Urinary bladder (tissue), 4 donors: ENCODE data around the gene CEP290. TPM values are rescaled to one million over a fixed set of nuclear protein-coding genes. Genes with fewer than 3 reads are reported as not detected.
"Not testable (repeated sequence)": the region's sequence is repeated elsewhere in the genome, so short reads cannot be mapped to it uniquely, and the experiment has no call there.

Experiments
- DNase-seq: peaks from one replicate; pipeline ENCODE4 v3.0.0-alpha.2; 2015; ENCODE audit errors: extremely low spot score
- H3K27ac ChIP-seq: one replicate; pipeline ENCODE4 v1.5.1; 2013; ENCODE audit warnings: low read depth, mild to moderate bottlenecking, moderate library complexity
- H3K36me3 ChIP-seq: one replicate; pipeline ENCODE4 v1.6.1; 2013; ENCODE audit warnings: mild to moderate bottlenecking, moderate library complexity; ENCODE audit not compliant: insufficient read depth
- H3K4me1 ChIP-seq: one replicate; pipeline ENCODE4 v1.6.1; 2013; ENCODE audit warnings: mild to moderate bottlenecking, moderate library complexity; ENCODE audit not compliant: insufficient read depth
- H3K4me3 ChIP-seq: one replicate; pipeline ENCODE4 v1.5.1; 2013; ENCODE audit warnings: low read depth, low read length
- WGBS: extraction: QIAGEN DNeasy Blood & Tissue Kit; methylation state at CpG from one replicate; pipeline ENCODE4 v1.1.7; 2013; 5-methylcytosine and 5-hydroxymethylcytosine counted together
- polyA plus RNA-seq: library from polyadenylated mRNA; stranded (reverse); fragments of 200-250 nt; gene quantifications from one replicate; pipeline ENCODE4 v1.2.3, GENCODE V29; 2013
- total RNA-seq: library from RNA; depleted of rRNA; stranded (reverse); fragments of >200 nt; gene quantifications from one replicate; pipeline ENCODE4 v1.2.3, GENCODE V29; 2014
- donor health status: healthy with polysubstance abuse.
- donor health status: healthy.

The CEP290 gene
- total and polyA plus RNA-seq, 2 donors = 6.7 to 69.6 TPM

DNA sequence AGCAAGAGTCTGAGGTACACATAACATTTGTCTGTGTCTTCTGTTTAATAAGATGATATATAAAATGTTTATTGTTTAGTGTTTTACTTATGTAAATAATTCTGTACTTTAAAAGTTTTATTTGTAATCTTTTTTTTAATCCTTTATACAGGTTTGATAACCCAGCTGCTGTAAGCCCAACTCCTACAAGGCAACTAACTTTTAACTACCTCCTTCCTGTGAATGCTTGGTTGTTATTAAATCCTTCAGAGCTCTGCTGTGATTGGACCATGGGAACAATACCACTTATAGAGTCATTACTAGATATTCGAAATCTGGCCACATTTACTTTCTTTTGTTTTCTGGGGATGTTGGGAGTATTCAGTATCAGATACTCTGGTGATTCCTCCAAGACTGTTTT, 24.3 kb upstream of the CEP290 start:
- no peak for DNase-seq
- H3K36me3 ChIP-seq = peaks cover 2% of the 10 kb centered on the region
- H3K27ac ChIP-seq = no peak overlapping the region
- 87% methylated on average over 1 of the region's 1 CpG for WGBS
- H3K4me1 ChIP-seq = no peaks in the 10 kb centered on the region
- H3K4me3 ChIP-seq = no peak overlapping the region

DNA sequence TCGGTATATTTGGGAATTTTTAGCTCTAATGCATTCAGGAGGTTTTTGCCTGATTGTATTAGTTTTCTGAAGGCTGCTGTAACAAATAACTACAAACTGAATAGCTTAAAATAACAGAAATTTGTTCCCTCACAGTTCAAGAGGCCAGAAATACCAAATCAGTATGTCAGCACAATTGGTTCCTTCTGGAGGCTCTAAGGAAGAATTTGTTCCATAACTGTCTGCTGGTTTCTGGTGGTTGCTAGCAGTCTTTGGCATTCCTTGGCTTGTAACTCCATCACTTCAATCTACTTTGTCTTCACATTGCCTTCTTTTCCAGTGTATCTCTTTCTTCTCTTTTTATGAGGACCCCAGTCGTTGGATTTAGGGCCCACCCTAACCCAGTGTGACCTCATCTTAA, 21.5 kb upstream of the CEP290 start:
- DNase-seq = no peak
- Histone ChIP-seq H3K4me3 (no peak overlapping the region), H3K36me3 (peaks cover 2% of the 10 kb centered on the region), H3K27ac (no peak overlapping the region), H3K4me1 (no peaks in the 10 kb centered on the region)
- 95% methylated on average over 2 of the region's 2 CpGs for WGBS

DNA sequence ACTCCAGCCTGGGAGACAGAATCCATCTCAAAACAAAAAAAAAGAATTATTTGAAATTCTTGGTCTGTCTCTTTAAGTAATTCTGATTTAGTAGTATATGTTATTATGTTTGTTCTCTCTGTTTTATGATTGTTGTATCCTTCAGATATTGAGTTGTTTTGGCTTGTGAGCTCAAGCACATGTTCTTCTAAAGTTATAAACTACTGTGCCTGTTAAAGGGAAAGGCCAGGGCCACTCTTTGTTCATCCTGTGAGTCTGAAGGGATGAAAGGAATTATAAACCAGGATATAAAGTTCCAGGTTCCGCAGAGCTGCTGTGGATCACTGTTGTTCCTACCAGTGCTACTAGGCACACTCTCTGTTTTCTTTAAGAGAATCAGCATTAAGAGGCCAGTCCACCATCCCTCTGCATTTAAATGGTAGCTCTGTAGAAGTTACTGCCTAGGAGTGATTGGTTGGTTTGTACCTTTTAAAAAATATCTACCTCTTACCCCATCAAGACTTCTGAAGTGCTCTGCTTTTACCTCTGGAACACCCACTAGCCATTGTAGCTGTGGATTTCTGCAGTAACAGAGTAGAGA, 14.3 kb upstream of the CEP290 start:
- Histone ChIP-seq H3K4me3 (no peak overlapping the region), H3K36me3 (no peaks in the 10 kb centered on the region), H3K4me1 (no peaks in the 10 kb centered on the region), H3K27ac (no peak overlapping the region)
- 80% methylated on average over 1 of the region's 1 CpG for WGBS
- DNase-seq = no peak

DNA sequence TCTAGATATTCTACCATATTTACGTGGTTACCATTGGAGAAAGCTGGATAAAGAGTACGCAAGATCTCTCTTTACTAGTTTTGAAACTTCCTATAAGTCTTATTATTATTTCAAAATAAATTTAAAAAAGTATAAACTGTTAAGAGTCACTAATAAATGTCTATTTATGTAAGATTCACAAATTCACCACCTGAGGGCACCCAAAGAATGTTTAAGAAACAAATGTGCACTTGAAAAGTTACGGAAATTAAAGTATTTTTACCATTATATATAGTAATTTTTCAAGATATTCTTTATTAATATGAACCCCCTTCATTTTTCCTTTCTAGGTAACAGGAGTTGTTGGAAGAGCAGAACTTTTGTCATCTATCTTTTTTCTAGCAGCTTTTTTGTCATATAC, 12.1 kb upstream of the CEP290 start:
- DNase-seq = no peak
- H3K4me1 ChIP-seq = no peaks in the 10 kb centered on the region
- H3K36me3 ChIP-seq = no peaks in the 10 kb centered on the region
- no peak overlapping the region for H3K27ac ChIP-seq
- WGBS = 73% methylated on average over 3 of the region's 3 CpGs
- no peak overlapping the region for H3K4me3 ChIP-seq

DNA sequence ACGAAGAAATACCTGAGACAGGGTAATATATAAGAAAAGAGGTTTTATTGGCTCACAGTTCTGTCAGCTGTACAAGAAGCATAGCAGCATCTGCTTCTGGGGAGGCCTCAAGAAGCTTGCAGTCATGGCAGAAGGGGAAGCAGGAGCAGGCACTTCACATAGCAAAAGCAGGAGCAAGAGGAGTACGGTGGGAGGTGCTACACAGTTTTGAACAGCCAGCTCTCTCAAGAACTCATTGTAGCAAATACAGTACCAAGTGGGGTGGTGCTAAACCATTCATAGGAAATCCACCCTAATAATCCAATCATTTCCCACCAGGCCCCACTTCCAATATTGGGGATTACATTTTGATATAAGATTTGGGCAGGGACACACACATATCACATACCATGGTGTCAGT, 8.2 kb upstream of the CEP290 start:
- H3K4me3 ChIP-seq = no peak overlapping the region
- WGBS = over 99% methylated on average over 2 of the region's 2 CpGs

DNA sequence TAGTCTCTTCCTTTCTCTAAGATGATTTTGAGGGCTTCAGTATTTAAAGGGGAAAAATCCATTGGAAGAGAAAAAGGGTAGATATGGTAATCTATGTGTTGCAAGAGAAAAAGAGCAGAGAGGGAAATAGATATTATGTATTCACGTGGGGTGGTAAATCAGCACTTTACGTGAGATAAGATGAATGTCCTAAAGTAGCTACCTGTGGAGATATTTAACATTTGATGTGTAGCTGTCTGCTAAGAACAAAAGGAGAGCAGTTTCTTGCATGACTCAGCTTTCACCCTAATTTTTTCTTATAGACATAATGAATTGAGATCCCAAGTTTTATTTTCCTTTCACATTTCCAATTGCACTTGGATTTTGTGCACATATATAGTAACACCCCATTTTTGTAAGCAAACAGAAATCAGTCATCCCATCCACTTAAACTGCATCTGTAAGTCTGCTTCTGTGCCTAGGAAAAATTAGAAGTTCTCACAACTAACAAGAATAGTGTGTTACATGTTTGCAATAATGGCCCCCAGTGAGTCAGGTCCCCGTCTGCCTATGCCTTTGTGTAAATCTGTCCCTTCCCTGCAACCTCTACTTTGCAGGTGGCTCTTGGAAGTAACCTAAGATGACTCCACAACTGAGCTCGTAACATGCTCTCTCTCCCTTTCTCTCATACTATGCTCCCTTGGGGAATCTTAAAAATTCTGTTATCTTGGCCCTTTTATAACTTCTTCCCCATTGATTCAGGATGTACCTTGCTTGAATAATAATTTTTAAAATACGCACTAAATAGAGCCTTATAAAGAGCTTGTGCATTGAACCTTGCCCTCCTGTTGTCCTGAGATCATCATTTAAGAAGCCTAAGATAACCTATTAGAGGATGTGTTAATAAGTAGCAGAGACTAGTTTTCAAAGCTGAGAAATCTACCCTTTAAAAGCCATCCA, 3.9 kb upstream of the CEP290 start:
- H3K4me1 ChIP-seq = peaks cover 3% of the 10 kb centered on the region
- no peak for DNase-seq

More for the DNA sequence above, 8.2 kb upstream of the CEP290 start:
- H3K36me3 ChIP-seq = no peaks in the 10 kb centered on the region
- H3K27ac ChIP-seq = no peak overlapping the region
- no peak for DNase-seq
- peaks cover 3% of the 10 kb centered on the region for H3K4me1 ChIP-seq

DNA sequence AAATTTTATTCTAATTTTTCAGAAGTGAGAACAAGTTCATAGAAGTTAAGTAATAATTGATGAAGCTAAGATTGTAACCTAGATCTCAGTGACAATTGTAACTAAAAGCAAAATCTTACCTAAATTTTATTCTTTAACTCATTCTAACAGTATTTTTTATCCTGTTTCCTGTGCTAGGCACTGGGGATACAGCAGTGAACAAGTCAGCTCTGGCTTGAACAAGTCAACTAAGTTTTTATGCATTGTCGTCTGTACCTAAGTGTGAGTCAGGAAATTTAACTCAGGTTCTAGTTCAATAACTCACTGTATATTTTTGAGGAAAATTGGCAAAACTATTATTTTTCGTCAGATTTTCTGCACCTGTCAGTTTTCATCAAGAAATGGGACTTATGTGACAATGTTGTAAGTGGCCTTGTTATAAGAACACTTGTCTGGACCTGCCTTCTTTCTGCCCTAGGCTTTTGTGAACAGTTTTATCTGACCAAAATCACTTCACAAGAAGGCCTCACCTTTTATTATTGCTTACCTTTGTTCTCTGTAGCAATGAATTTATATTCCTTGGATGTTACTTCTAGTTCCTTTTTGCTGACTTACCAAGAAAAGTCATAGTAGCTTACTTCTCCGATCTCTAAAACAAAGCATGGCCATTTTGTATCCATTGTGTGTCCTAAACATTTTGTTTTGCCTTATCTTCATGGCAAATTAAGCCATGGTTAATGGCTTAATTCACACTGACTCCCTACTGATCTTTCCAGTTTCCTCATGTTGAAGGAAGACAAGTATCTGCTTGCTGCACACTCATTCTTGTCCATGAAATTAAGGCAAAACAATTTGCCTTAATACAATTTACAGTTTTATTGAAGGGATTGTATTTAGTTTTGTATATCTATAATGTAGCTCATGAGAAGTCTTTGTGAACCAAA, 2.9 kb upstream of the CEP290 start:
- WGBS = 84% methylated on average over 3 of the region's 3 CpGs
- Histone ChIP-seq H3K4me1 (peaks cover 3% of the 10 kb centered on the region), H3K36me3 (no peaks in the 10 kb centered on the region), H3K27ac (peak overlapping the region; percentile 83), H3K4me3 (no peak overlapping the region)
- DNase-seq = peak; percentile 36

More for the DNA sequence above, 3.9 kb upstream of the CEP290 start:
- 81% methylated on average over 5 of the region's 5 CpGs for WGBS
- H3K4me3 ChIP-seq = no peak overlapping the region
- H3K27ac ChIP-seq = peak overlapping the region; percentile 83
- no peaks in the 10 kb centered on the region for H3K36me3 ChIP-seq

DNA sequence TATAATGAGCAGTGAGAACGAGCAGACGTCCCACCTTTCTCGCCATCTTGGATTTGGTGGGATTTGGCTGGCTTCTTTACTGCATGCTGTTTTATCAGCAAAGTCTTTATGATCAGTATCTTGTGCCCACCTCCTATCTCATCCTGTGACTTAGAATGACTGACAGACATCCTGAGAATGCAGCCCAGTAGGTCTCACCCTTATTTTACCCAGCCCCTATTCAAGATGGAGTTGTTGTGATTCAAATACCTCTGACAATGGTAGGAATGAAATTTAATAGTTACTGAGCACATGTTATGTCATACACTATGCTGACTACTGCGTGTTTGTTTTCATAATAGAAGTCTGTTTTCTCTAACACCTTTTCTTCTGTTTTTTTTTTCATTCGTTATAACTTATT, 2.1 kb upstream of the CEP290 start:
- Histone ChIP-seq H3K4me3 (no peak overlapping the region), H3K4me1 (peaks cover 3% of the 10 kb centered on the region), H3K27ac (no peak overlapping the region), H3K36me3 (no peaks in the 10 kb centered on the region)
- WGBS = 94% methylated on average over 5 of the region's 5 CpGs
- DNase-seq = no peak

DNA sequence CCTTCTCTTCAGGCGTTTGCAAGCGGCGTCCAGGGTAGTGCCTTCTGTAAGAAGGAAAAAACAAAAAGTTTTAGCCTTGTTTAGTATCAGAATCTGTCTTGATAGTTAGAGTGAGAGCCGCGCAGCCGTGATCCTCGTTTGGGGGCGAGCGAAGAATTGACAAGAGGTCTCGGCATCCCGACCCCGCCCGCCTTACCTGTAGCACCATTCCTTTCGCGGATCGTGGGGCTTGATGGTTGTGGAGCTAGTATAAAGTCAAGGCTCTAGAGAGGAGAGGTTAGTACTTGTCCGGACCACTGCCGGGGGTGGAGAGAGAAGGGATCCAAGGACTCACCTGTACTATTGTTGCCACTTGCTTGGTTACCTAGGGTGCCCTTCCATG, 713 bp upstream of the CEP290 start:
- peaks cover 3% of the 10 kb centered on the region for H3K4me1 ChIP-seq
- no peak for DNase-seq
- under 1% methylated on average over 18 of the region's 18 CpGs for WGBS
- peak overlapping the region; percentile 69 for H3K4me3 ChIP-seq
- H3K27ac ChIP-seq = peak overlapping the region; percentile 68
- no peaks in the 10 kb centered on the region for H3K36me3 ChIP-seq

DNA sequence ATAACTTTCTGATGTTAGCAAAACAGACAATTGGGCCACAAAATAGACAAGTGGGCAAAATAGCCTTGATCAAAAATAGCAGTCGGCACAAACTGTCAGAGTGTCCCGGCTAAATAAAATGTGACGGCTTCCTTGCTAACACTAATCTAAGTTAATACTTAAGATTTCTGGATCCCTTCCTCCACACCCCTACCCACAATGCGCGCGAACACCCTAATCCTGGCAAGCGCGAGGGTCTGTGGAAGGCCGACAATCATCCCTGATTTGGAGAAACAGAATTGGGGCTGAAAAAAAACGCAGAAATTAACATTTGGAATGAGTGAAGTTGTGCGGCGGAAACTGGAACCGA, 489 bp downstream of the CEP290 start:
- Histone ChIP-seq H3K4me1 (peaks cover 3% of the 10 kb centered on the region), H3K27ac (peak overlapping the region; percentile 48), H3K4me3 (peak overlapping the region; percentile 52), H3K36me3 (no peaks in the 10 kb centered on the region)
- 7% methylated on average over 13 of the region's 13 CpGs for WGBS
- DNase-seq = no peak

DNA sequence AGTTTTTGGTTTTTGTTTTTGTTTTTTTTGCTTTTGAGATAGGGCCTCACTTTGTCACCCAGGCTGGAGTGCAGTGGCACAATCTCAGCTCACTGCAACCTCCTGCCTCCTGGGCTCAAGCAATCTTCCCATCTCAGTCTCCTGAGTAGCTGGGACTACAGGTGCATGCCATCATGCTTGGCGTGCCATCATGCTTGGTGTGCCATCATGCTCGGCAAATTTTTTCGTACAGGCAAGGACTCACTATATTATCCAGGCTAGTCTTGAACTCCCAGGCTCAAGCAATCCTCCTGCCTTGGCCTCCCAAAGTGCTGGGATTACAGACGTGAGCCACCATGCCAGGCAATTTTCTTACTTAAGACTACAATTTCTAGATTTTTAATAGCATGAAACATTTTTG, 2.2 kb downstream of the CEP290 start:
- not testable (repeated sequence) for H3K4me3 ChIP-seq, H3K27ac ChIP-seq, H3K36me3 ChIP-seq, H3K4me1 ChIP-seq, DNase-seq
- WGBS = 96% methylated on average over 4 of the region's 4 CpGs

DNA sequence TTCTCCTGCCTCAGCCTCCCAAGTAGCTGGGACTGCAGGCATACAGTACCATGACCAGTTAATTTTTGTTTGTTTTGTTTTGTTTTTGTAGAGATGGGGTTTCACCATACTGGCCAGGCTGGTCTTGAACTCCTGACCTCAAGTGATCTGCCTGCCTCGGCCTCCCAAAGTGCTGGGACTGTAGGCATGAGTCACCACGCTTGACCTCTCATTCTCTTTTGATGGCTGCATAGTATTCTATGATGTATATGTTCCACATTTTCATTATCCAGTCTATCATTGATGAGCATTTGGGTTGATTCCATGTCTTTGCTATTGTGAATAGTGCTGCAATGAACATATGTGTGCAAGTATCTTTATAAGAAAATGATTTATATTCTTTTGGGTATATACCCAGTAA, 8.7 kb downstream of the CEP290 start:
- H3K27ac ChIP-seq, H3K36me3 ChIP-seq, DNase-seq, H3K4me1 ChIP-seq, H3K4me3 ChIP-seq: not testable (repeated sequence)
- 96% methylated on average over 2 of the region's 2 CpGs for WGBS

DNA sequence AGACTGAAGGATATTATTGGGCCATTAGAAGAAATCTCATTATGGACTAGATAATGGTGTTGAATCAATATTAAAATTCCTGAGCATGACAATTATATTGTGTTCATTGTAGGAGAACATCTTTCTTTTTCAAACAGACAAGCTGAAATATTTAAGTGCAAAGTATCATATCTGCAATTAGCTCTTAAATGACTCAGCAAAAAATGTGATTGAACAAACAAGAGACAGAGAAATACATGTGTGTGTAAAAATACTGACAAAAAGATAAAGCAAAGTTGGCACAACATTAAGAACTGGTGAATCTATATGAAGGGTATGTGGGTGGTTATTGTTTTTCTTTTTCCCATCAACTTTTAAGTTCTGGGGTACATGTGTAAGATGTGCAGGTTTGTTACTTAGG, 9.5 kb downstream of the CEP290 start:
- Histone ChIP-seq H3K27ac (no peak overlapping the region), H3K4me3 (no peak overlapping the region), H3K36me3 (no peaks in the 10 kb centered on the region), H3K4me1 (no peaks in the 10 kb centered on the region)
- DNase-seq = no peak
